Activated CD8-positive, alpha-beta memory T cell treated with anti-CD3 and anti-CD28 coated beads, Interleukin-2, amount 50 U/mL, for 1 hour (primary cell): Measurements from ENCODE around the gene STAMBP.

Experiments used
- DNase-seq: peaks from one replicate; pipeline ENCODE4 v3.0.0-alpha.2; 2020; ENCODE audit errors: extremely low read depth

STAMBP gene

GRCh38 chr2:73906847-73907505, 78.2 kb downstream of the STAMBP start:
- no peak for DNase-seq

DNA sequence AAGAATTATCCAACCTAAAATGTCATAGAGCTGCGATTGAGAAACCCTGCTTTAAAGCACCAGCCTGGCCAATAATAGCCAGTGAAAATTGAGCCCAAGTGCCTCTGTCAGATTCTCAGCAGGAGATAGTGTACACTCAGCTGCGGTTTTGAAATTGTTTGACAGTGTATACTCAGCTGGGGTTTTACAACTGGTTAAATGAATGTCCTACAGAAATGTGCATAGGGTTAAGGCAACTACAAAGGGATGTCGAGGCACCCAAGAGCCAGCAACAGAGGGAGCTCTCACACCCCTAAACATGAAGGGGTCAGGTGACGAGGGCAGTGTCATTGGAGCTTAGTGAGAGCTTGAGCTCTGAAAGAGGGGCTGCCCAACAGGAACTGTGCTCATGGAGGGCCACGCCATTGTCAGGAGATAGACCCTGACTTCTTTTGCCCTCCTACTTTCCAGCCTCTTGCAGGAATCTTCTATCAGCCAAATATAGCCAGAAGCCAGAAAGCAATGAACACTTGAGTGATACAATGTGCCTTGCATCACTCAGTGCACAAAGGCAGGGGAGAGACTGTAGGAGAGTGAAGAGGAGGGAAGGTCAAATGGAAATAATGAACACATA, 79.2 kb downstream of the STAMBP start:
- no peak for DNase-seq

DNA sequence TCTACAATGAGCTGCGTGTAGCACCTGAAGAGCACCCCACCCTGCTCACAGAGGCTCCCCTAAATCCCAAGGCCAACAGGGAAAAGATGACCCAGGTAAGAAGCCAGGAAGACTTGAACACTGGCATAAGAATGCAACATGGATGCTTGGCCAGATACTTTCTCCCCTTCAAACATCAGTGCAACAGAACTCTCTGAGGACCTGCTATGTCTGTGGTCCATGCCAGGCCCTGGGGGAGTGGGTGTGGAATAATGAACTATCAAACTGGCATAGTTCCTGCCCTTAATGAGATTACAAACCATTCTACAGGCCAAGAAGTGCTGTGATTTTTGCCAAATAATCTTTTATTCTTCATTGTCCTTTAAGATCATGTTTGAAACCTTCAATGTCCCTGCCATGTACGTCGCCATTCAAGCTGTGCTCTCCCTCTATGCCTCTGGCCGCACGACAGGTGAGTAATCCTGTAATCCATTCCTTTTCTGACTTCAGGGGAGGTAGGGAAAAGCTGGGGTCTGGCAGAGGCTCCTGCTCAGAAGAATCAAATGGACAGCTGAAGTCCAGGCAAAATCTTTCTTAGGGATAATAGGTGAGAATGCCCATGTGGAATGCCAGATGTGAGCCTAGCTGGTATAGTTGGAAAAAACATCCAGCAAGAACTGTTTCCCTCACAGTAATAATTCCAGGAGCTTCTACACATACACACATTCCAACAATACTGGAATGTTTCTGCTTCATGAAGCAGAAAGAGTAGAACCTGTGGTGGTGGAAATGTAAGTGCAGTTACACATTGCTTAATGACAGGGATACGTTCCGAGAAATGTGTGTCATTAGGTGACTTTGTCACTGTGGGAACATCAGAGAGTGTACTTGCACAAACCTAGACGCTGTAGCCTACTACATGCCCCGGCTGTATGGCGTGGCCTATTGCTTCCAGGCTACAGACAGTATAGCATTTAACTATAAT, 80.2 kb downstream of the STAMBP start:
- DNase-seq = no peak

- DNase-seq = no peak
Observed at GRCh38 chr2:73910873-73911547, 82.2 kb downstream of the STAMBP start.

- no peak for DNase-seq
Observed at GRCh38 chr2:73911548-73912208, 82.9 kb downstream of the STAMBP start.

DNA sequence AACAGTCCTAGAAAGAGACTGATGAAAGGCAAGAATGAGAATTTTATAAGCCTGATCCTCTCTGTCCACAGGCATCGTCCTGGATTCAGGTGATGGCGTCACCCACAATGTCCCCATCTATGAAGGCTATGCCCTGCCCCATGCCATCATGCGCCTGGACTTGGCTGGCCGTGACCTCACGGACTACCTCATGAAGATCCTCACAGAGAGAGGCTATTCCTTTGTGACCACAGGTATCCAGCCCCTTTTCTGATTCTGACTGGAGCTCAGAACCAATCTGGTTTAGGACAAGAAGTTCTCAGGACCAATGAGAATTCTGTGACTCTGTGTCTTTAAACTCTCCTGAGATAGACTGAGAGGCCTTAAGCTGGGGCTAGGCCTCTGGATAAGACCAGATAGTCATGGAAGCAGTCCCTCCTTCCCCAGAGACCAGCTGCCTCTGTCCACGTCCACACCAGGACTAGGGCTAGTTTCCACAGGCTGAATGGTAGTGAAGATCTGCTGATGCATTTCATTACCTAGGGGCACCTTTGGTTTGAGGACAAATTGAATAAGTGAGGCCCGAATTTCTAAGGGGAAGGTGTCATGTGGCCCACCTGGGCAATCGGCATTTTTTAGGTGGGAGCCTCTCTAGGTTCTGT, 84.8 kb downstream of the STAMBP start:
- DNase-seq = no peak

DNA sequence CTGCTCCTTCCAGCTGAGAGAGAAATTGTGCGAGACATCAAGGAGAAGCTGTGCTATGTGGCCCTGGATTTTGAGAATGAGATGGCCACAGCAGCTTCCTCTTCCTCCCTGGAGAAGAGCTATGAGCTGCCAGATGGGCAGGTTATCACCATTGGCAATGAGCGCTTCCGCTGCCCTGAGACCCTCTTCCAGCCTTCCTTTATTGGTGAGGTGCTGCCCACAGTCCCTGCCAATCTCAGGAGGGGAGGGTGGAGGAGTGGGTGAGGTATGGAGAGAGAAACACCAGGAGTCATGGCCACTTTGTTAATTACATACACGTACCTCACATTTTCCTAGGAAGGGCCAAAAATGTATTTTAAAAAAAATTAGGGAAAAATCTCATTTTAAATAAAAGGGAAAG, 85.9 kb downstream of the STAMBP start:
- no peak for DNase-seq

DNA sequence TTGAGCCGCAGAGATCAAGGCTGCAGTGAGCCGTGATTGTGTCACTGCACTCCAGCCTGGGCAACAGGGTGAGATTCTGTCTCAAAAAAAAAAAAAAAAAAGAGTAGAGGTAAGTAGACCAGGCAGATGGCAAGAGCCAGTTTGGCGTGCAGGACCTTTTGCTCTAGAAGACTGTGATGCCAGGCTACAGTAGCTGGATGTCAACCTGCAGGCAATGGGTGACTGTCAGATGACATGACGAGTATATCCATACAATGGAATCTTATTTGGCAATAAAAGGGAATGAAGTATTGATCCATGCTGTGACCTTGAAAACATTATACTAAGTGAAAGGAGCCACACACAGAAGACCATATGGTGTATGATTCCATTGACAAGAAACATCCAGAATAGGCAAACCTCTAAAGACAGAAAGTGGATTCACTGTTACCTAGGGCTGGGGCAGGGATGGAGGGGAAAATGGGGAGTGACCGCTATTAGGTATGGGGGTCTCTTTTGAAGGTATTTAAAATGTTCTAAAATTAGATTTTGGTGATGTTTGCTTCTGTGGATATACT, 86.8 kb downstream of the STAMBP start:
- DNase-seq = no peak

GRCh38 chr2:73916666-73917065, 87.9 kb downstream of the STAMBP start:
- no peak for DNase-seq

DNA sequence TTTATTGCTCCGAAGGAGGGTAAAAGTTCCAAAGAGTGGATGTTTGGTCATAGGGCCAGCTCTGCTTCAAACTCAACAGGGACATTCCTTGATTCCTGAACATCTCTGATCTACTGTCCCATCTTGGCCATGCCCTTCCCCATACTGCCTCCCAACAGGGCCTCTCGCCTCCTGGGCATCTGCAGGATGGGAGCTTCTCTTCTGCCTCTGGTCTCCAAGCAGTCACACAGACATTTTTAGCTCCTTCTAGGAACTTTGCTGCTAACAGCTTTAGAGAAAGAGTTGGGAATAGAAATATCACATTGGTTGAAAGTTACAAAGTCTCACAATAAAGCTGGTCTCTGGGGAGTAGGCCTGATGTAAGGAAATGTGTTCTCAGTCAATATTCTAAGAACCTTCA, 88.5 kb downstream of the STAMBP start:
- no peak for DNase-seq

DNA sequence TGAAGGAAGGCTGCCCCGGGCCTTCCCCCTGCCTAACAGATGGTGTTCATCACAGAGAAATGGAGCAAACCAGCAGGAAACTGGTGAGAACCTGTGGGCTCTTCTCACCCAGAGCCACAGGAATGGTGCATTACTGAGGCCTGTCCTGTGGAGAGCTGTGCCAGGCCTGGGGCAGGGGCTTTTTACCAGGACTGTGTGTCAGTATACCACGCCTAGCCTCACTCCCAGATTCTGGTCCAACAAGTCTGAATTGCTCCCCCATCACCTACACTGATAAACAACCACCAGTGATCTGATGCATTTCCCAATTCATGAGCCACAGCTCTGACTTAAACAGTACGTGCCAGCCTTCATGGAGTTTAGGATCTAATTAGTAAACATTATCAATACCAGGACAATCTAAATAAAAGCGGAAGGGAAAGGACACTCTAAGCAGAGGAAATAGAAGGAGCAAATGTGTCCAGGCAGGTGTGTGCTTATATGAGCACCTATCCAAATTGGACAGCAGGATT, 89.0 kb downstream of the STAMBP start:
- DNase-seq = no peak

GRCh38 chr2:73918856-73919255, 90.1 kb downstream of the STAMBP start:
- DNase-seq = no peak

DNA sequence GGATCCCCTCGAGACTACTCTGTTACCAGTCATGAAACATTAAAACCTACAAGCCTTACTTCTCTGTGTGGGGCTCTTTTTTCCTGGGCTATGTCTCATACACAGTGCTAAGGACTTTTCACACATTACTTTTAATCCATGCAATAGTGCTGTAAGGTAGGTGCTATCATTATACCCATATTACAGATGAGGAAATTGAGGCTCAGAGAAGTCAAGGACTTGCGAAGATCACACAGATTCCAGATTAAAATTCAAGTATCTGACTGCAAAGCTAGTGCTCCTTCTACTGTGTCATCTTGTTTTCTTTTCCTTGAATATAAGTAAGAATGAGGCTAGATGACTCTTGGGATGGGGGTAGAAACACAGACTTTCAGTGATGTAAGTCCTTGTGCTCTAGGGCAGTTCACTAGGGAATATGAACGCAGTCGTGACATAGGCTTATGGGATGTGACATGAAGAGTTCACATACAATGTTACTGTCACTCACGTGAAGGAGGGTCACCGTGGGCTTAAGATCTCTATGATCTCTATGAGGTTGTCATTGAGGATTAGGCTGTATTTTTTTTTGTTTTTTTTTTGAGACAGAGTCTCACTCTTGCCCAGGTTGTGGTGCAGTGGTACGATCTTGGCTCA, 91.0 kb downstream of the STAMBP start:
- no peak for DNase-seq

- DNase-seq = no peak
Observed at GRCh38 chr2:73920577-73921545, 92.1 kb downstream of the STAMBP start.

DNA sequence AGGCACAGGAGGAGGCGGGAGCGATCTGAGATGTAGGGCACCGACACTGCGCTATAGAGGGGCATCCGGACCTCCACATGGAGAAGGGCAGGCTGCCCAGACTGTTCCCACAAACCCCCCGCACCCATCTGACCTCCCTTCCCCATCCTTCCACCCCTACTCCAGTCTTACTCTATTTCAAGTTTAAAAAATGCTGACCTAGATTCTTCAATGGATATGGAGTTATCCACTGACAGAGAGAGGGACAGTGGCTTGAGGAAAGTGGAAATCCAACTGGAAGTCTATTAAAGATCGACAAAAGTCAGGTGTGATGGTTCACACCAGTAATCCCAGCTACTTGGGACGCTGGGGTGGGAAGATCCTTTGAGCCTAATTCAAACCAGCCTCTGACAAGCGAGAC, 92.8 kb downstream of the STAMBP start:
- no peak for DNase-seq

GRCh38 chr2:73922681-73923080, 93.9 kb downstream of the STAMBP start:
- no peak for DNase-seq
